ENCODE data around the gene ARHGAP9.
"Not testable (repeated sequence)": the region's sequence is repeated elsewhere in the genome, so short reads cannot be mapped to it uniquely, and the experiment has no call there.

ARHGAP9 gene

GRCh38 chr12:57517187-57517586, 37.5 kb upstream of the ARHGAP9 start:
- DNase-seq = no peak

- DNase-seq = no peak
These were observed 37.0 kb upstream of the ARHGAP9 start for GRCh38 chr12:57516617-57517153.

- no peak for DNase-seq
These were observed 36.4 kb upstream of the ARHGAP9 start for GRCh38 chr12:57515934-57516541.

GRCh38 chr12:57515408-57515933, 35.8 kb upstream of the ARHGAP9 start:
- DNase-seq = no peak

- no peak for DNase-seq
These were observed 35.2 kb upstream of the ARHGAP9 start for GRCh38 chr12:57514720-57515407.

- DNase-seq = not testable (repeated sequence)
These were observed 34.6 kb upstream of the ARHGAP9 start for GRCh38 chr12:57514246-57514645.

GRCh38 chr12:57513677-57514076, 34.0 kb upstream of the ARHGAP9 start:
- not testable (repeated sequence) for DNase-seq

- DNase-seq = no peak
These were observed 33.6 kb upstream of the ARHGAP9 start for GRCh38 chr12:57513266-57513665.

GRCh38 chr12:57512665-57513064, 33.0 kb upstream of the ARHGAP9 start:
- DNase-seq = no peak

GRCh38 chr12:57511588-57512325, 32.1 kb upstream of the ARHGAP9 start:
- DNase-seq = no peak

- DNase-seq = no peak
These were observed 31.5 kb upstream of the ARHGAP9 start for GRCh38 chr12:57511161-57511560.

GRCh38 chr12:57507796-57508195, 28.1 kb upstream of the ARHGAP9 start:
- not testable (repeated sequence) for DNase-seq

GRCh38 chr12:57506541-57506940, 26.9 kb upstream of the ARHGAP9 start:
- not testable (repeated sequence) for DNase-seq

- not testable (repeated sequence) for DNase-seq
These were observed 22.8 kb upstream of the ARHGAP9 start for GRCh38 chr12:57502311-57502969.

- DNase-seq = no peak
These were observed 20.5 kb upstream of the ARHGAP9 start for GRCh38 chr12:57500213-57500612.

- no peak for DNase-seq
These were observed 18.9 kb upstream of the ARHGAP9 start for GRCh38 chr12:57498571-57498970.

- DNase-seq = no peak
These were observed 18.5 kb upstream of the ARHGAP9 start for GRCh38 chr12:57498132-57498502.

GRCh38 chr12:57497223-57498131, 17.8 kb upstream of the ARHGAP9 start:
- DNase-seq = no peak

GRCh38 chr12:57496822-57497221, 17.2 kb upstream of the ARHGAP9 start:
- DNase-seq = no peak

- DNase-seq = not testable (repeated sequence)
These were observed 15.5 kb upstream of the ARHGAP9 start for GRCh38 chr12:57495051-57495701.

All from T1000 (cell line).